ENCODE data around the gene ZNF844.

ZNF844 gene

DNA sequence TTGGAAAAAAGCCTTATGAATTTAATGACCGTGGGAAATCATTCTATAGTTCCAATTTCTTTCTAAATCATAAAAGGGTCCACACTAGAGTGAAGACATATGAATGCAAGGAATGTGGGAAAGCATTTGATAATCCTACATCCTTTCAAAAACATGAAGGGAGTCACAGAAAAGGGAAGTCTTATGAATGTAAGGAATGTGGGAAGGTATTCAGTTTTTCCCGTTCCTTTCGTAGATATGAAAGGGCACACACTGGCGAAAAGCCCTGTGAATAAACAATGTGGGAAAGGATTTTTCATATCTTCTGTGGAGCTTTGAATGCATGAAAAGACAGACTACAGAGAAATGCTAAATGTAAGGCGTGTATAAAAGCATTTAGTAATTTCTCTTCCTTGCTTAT, 48.6 kb downstream of the ZNF844 start:
- Mint-ChIP-seq H3K36me3 (ENCODE audit: low read depth) (peaks cover 50% of the 10 kb centered on the region), H3K27me3 (no peaks in the 10 kb centered on the region), H3K9me3 (peaks cover 21% of the 10 kb centered on the region), H3K27ac (no peak overlapping the region), H3K4me3 (peak overlapping the region; percentile 32), H3K4me1 (ENCODE audit: low read depth) (peaks cover 26% of the 10 kb centered on the region)

DNA sequence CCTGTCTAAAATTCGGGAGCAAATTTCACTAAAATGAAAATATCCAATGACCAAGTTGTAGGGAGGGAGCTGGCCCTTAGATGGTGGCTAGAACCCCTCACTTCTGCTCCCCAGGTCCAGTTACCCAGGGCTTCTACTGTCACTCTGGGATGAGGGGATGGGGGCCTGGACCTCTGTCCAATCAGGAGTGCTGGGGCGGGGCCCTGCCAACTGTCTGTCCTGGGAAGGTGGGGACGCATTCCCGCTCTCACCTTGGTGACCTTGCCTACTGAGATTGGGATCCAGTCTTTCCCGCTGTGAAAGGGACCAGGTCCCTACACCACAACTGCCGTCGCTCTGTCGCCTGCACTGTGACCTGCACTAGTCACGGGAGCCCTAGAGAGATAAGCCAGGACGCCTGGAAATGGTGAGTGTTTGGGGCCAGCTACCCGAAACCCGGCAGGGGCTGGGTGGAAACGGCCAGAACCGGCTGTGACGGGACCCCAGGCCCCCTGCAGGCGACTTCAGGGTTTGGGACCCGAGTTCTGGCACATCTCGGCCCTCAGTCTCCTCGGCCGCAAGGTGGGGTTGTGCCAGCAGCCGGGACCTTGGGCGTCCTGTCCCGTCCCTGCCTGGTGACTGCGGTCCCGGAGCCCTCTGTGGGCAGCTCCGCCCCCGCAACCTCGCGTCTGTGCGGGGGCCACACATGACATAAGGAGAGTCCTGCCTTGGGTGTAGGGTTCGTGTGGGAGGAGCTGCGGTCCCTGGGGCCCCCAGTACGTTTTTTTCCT, 52.9 kb downstream of the ZNF844 start:
- Mint-ChIP-seq H3K4me1 (ENCODE audit: low read depth) (peaks cover 18% of the 10 kb centered on the region), H3K9me3 (peaks cover 10% of the 10 kb centered on the region), H3K36me3 (ENCODE audit: low read depth) (peaks cover 19% of the 10 kb centered on the region), H3K27me3 (no peaks in the 10 kb centered on the region), H3K4me3 (no peak overlapping the region), H3K27ac (no peak overlapping the region)

- no peak overlapping the region for H3K27ac Mint-ChIP-seq
- no peaks in the 10 kb centered on the region for H3K4me1 Mint-ChIP-seq (ENCODE audit: low read depth)
- peaks cover 14% of the 10 kb centered on the region for H3K36me3 Mint-ChIP-seq (ENCODE audit: low read depth)
- no peak overlapping the region for H3K4me3 Mint-ChIP-seq
- H3K9me3 Mint-ChIP-seq: peaks cover 8% of the 10 kb centered on the region
- H3K27me3 Mint-ChIP-seq: no peaks in the 10 kb centered on the region
These were observed 62.2 kb downstream of the ZNF844 start for GRCh38 chr19:12126707-12127106.

Measured in stimulated activated naive CD8-positive, alpha-beta T cell treated with anti-CD3 and anti-CD28 coated beads, Interleukin-15, Interleukin-2, amounts not matched to agents 100 ng/mL and 50 ng/mL, for 24 hours (primary cell).